Kidney epithelial cell (primary cell): ENCODE data around the gene CRHBP. TPM values are rescaled to one million over a fixed set of nuclear protein-coding genes. Genes with fewer than 3 reads are reported as not detected.
"Not testable (repeated sequence)": the region's sequence is repeated elsewhere in the genome, so short reads cannot be mapped to it uniquely, and the experiment has no call there.

Source experiments
- DNase-seq: peaks from one replicate; pipeline ENCODE4 v3.0.0-alpha.2; 2010; ENCODE audit warnings: low read depth
- H3K27me3 ChIP-seq: 2 replicates; pipeline ENCODE4 v1.6.0; 2011; ENCODE audit warnings: low read length; ENCODE audit not compliant: control insufficient read depth, insufficient read depth
- H3K36me3 ChIP-seq: 2 replicates; pipeline ENCODE4 v1.5.1; 2011; ENCODE audit warnings: low read length; ENCODE audit not compliant: control insufficient read depth, insufficient read depth
- H3K4me3 ChIP-seq: 2 replicates; pipeline ENCODE4 v1.5.1; 2011; ENCODE audit warnings: low read depth, mild to moderate bottlenecking, control low read depth, low read length
- total RNA-seq: library from RNA; depleted of rRNA; stranded (reverse); fragments of >200 nt; gene quantifications from 2 replicates; pipeline ENCODE4 v1.2.3, GENCODE V29; 2015
- TF ChIP-seq, protein P1 (sequence below): IDR thresholded peaks from 2 replicates; pipeline ENCODE4 v1.5.1; 2011; ENCODE audit warnings: mild to moderate bottlenecking, moderate library complexity, low read length, control low read depth, inconsistent platforms; ENCODE audit not compliant: insufficient read depth, poor library complexity, severe bottlenecking

Gene CRHBP
- not detected in 2 replicates for total RNA-seq

DNA sequence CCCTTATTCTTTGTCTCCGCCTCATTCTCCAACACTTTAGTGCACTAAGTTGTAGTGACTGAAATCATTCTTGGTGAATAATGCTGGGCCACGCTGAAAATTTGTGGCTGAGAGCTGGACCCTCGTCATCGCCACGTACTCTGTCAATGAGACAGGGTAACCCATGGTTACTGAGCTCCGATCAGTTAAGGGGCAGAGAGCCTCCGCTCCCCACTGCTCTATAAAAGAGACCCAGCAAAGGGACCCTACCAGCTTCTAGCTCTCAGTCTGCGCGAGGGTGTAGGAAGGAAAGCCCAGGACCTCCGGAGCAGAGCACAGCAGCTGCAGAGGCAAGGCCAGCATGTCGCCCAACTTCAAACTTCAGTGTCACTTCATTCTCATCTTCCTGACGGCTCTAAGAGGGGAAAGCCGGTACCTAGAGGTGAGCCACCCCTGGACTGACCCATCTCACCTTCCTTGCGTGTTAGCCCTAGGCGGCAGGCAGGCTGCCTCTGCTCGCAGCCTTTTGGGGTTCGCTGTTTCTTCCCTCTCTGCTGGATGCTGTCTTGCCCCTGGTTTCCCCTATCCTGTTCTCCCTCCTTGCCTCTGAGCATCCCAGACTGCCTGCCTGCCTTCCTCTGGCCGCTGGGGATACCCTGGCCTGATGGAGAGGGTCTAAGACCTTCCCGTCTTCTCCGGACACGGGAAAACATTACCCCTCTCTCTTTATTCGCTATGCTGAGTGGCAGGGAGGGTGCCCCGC lies at the start of gene CRHBP:
Gene CRHBP, plus strand, starts transcription at position 251 of the 742 bp plus-strand sequence. Its CDS starts 90 bp downstream, at position 341.
- Histone ChIP-seq H3K4me3 (peak within 1 kb of the TSS; percentile 57), H3K36me3 (no peaks in the 10 kb centered on the region), H3K27me3 (peaks cover 19% of the 10 kb centered on the region)
- no peak for DNase-seq
- TF ChIP-seq, protein P1, sequence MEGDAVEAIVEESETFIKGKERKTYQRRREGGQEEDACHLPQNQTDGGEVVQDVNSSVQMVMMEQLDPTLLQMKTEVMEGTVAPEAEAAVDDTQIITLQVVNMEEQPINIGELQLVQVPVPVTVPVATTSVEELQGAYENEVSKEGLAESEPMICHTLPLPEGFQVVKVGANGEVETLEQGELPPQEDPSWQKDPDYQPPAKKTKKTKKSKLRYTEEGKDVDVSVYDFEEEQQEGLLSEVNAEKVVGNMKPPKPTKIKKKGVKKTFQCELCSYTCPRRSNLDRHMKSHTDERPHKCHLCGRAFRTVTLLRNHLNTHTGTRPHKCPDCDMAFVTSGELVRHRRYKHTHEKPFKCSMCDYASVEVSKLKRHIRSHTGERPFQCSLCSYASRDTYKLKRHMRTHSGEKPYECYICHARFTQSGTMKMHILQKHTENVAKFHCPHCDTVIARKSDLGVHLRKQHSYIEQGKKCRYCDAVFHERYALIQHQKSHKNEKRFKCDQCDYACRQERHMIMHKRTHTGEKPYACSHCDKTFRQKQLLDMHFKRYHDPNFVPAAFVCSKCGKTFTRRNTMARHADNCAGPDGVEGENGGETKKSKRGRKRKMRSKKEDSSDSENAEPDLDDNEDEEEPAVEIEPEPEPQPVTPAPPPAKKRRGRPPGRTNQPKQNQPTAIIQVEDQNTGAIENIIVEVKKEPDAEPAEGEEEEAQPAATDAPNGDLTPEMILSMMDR = peak; percentile 5

DNA sequence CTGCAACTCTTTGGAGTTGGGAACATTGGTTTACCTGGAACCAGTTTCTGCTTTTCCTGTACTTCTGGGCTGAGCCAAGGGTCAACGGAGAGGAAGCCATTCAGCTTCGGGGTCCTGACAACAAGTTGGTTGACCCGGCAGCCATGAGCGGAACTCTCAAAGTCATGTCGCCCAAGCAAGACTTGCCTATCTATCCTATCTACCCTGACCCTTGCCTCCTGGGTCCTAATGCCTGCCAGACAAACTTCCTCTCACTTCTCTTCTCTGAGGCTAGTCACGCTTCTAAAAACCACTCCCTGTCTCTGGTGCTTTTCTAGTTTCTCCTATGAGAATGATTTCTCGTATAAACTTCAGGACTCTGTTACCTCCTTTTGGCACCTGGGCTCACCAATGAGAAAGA lies 44.7 kb upstream of the CRHBP start:
- no peak overlapping the region for H3K4me3 ChIP-seq
- TF ChIP-seq, protein P1 = no peak

DNA sequence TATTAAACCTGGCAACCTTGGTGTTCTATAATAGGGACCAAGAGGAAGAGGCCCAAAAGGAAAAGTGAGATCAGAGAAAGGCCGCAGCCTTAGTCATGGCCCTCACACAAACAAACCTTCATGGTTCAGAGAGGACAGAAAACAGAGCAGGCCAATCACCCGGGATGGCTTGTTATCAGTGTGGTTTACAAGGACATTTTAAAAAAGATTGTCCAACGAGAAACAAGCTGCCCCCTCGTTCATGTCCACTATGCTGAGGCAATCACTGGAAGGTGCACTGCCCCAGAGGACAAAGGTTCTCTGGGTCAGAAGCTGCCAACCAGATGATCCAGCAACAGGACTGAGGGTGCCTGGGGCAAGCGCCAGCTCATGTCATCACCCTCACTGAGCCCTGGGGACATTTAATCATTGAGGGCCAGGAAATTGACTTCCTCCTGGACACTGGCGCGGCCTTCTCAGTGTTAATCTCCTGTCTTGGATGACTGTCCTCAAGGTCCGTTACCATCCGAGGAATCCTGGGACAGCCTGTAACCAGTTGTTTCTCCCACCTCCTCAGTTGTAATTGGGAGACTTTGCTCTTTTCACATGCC lies 42.4 kb upstream of the CRHBP start:
- not testable (repeated sequence) for H3K27me3 ChIP-seq, DNase-seq, H3K4me3 ChIP-seq, H3K36me3 ChIP-seq

More for the DNA sequence above, 44.7 kb upstream of the CRHBP start:
- Histone ChIP-seq H3K36me3 (no peaks in the 10 kb centered on the region), H3K27me3 (no peaks in the 10 kb centered on the region)
- DNase-seq = no peak

DNA sequence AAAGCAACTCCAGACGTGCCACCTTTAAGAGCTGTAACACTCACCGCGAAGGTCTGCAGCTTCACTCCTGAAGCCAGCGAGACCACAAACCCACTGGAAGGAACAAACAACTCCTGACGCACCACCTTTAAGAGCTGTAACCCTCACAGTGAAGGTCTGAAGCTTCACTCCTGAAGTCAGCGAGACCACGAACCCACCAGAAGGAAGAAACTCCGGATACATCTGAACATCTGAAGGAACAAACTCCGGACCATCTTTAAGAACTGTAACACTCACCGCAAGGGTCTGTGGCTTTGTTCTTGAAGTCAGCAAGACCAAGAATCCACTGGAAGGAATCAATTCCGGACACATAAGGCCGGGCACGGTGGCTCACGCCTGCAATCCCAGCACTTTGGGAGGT lies 38.2 kb upstream of the CRHBP start:
- not testable (repeated sequence) for DNase-seq, H3K27me3 ChIP-seq

GRCh38 chr5:76918539-76918938 lies 34.3 kb upstream of the CRHBP start:
- TF ChIP-seq, protein P1 = no peak
- Histone ChIP-seq H3K27me3 (no peaks in the 10 kb centered on the region), H3K36me3 (no peaks in the 10 kb centered on the region), H3K4me3 (no peak overlapping the region)
- DNase-seq = no peak

More for the DNA sequence above, 38.2 kb upstream of the CRHBP start:
- H3K4me3 ChIP-seq, H3K36me3 ChIP-seq: not testable (repeated sequence)

- Histone ChIP-seq H3K27me3 (no peaks in the 10 kb centered on the region), H3K36me3 (no peaks in the 10 kb centered on the region), H3K4me3 (no peak overlapping the region)
- TF ChIP-seq, protein P1 = no peak
- no peak for DNase-seq
These were observed 32.4 kb upstream of the CRHBP start for GRCh38 chr5:76920491-76920890.
